ENCODE data around the gene ERGIC1.
"Not testable (repeated sequence)": the region's sequence is repeated elsewhere in the genome, so short reads cannot be mapped to it uniquely, and the experiment has no call there.

ERGIC1 gene

DNA sequence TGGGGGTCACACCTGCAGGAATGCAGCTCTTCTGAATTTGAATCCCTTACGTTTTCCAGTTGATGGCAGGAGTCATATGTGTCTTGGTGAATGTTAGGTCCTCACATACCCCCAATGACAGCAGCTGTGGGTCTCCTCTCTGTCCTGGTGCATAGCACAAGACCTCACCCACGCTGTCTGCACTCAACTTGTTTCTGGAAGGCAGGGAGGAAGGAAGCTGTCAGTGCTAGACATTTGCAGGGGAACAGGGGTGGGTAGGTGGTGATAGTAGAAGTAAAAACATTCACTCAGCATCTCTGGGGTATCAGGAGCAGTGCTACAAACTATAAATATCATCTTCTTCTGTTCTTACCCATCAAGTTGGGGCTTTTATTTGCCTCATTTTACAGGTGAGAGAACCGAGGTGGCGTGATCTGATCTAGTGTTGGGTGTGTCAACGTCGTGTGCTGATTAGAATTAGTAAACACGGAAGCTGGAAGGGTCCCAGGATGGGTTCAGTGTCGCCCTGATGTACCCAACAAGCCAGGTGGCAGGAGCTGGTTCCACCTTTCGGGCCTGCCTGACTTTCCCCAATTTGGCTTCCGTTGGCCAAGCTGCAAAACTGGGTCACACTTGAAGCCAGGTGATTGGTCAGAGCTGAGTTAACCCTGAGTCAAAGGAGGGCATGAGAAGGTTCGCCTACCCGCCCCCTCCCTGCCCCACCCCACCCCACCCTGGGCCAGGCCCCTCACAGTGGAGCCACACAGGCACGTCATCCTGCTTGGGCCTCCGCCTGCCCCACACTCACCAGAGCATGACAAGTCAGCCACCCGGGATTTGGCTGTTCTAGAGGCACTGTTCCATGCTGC is 15.8 kb downstream of the ERGIC1 start:
- DNase-seq, result no peak

DNA sequence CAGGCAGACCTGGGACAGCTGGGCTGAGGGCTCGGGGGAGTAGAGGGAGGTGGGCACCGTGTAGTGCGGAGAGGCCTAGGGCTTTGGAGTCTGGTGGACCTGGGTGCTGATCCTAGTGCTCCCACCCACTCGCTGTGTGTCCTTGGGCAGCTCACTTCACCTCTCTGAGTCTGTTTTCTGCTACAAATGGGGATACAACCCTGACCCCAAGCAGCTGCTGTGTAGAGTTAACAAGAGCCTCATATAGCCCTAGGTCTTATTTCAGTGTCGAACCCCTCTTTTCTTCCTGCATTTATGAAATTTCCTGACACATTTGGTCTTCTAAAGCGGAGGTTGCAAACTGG is 16.4 kb downstream of the ERGIC1 start:
- DNase-seq, result no peak

DNA sequence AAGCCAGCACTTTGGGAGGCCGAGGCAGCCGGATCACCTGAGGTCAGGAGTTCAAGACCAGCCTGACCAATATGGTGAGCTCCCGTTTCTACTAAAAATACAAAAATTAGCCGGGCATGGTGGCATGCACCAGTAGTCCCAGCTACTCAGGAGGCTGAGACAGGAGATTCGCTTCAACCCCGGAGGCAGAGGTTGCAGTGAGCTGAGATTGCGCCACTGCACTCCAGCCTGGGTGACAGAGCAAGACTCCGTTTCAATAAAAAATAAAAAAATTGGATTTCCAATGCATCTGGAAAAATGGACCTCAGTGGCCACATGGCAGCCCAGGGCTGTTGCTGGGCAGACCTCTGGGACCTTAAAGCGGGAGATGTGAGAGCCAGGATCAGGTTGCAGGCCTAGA is 17.2 kb downstream of the ERGIC1 start:
- DNase-seq, result not testable (repeated sequence)

DNA sequence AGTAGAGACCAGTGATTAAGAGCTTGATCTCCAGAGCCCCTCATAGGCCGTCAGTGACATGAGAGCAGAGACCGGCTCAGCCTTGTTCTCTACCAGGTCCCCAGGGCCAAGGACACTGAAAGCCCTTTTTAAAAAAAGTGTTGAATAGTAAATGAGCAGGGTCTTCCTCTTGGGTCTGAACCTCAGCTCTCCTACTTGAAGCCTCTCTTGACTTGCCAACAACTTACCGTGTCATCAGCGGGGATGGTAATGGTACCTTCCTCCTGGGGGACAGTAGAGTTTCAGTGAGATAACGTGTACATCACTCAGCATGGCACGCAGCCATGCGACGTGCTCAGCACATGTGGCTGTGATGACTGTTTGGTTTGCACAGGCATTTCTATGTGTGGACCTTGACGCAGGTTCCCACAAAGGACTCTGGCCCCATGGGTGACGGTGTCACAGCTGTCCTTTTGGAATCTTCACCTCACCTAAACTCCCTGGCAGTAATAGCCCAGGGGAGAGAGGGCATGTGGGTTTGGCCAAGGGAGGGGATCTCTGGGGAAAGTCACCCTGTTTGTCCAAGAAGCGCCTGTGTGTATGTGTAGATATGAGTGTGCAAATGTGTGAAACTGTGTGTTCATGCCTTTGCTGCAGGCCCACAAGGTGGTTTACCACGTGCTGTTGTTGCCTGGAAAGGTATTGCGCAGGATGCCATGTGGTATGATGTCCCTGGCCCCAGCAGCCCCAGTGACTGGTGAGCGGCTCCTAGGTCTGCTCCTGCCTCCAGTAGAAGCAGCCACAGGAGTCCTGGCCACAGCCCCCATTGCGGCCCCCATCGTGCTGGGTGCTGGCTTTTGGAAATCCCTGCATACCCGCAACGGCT is 18.7 kb downstream of the ERGIC1 start:
- no peak for DNase-seq

DNA sequence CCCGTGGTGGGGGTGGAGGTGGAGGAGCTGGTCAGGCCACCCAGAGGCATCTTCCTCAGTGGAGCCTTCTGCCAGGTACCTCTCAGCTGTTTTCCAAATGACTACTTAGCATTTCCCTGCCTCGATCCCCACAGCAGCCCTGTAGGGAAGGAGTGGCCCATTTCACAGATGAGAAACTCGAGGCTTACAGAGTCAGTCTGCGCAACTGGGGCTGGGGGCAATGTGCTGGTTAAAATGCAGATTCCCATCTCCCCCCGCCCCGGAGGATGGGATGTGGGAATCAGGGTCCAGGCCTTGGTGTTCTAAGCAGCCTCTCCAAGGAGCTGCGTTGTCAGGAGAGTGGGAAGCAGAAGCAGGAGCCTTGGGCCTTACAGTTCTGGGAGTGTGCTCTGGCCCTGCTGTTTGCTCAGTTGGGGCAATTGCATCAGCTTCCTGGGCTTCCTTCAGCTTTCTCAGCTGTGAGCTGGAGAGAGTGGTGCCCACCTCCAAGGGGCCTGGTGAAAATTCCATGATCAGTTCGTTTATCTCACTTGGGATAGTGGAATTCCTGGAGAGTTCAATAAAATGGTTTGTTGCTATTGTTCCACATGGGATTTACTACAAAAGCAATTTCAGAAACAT is 19.4 kb downstream of the ERGIC1 start:
- DNase-seq, result no peak

DNA sequence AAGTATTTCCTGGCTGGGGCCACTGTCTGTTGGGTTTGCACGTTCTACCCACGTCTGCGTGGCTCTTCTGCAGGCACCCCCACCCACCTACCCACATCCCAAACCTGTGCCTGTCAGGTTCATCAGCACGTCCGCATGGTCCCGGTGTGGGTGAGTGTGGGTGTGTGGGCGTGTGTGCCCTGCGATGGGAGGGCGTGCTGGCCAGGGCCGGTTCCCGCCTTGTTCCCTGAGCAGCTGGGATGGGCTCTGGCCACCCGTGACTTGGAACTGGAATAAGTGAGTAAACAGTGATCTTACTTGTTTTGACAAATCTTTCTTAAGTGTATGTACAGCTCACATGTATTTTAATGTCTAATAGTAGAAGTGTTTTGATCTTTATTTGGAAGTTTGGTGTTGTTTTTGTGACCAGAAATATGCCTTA is 20.4 kb downstream of the ERGIC1 start:
- no peak for DNase-seq

DNA sequence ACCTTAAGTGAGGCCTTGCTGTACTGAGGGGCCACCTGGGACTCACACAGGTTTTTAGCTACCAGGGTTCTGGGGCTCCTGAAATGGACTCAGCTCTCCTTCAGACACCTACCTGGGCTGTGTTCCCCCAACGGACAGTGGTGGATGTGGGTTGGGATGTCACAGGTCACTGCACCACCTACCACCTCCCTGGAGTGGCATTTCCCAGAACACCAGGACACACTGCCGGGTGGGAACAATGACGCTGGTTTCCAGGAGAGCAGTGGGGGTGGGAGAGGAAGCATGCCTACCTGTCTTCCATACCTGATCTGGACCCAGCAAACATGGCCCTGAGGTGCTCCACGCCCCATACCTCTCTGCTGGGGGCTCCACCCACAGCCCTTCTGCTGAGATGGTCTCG is 20.9 kb downstream of the ERGIC1 start:
- DNase-seq, result no peak

DNA sequence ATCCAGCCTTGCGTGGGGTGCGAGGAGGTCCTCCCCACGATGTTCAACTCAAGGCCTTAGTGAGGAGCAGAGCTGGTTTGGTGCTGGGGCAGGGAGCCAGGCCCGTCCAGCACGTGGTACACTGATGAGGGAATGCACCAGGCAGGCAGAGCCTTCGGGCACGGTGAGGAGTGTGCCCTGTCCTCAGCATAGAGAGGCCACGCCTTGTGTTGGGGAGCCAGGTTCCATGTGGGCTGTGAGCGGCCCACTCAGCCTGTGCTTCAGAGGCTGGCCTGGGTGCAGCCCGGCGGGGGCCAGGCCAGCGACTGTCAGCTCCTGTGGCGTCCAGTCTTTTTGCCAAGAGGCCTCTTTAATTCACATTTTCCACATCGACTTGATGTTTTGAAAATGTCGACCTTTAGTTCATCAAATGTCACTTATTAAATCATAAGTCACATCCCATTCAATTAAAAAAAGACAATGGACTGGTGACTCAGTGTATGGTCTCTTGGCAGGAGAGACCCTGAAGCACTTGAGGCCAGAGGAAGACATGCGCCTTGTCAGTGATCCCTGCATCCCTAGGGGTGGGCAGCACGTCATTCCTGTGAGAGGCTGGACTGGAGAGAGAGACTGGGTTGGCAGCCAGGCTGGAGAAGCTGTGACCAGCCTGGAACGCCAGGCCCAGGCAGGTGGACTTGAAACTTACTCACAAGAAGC is 21.7 kb downstream of the ERGIC1 start:
- no peak for DNase-seq

DNA sequence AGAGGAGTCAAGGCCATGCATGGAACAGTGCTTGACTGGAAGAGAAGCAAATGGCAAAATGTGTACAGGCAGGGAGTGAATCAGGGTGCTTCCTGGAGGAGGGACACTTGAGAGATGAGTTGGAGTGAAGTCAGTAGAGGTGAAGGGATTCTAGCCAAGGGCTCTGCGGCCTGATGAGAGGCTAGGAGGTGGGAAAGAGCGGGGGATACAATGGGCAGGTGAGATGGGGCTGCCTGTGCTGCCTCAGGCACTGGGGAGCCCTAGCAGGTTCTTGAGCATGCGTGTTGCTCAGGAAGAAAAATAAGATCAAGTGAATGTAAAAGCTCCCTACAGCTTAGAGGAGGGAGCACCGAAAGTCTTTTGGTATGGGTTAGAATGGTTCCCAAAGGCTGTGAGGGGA is 22.3 kb downstream of the ERGIC1 start:
- no peak for DNase-seq

DNA sequence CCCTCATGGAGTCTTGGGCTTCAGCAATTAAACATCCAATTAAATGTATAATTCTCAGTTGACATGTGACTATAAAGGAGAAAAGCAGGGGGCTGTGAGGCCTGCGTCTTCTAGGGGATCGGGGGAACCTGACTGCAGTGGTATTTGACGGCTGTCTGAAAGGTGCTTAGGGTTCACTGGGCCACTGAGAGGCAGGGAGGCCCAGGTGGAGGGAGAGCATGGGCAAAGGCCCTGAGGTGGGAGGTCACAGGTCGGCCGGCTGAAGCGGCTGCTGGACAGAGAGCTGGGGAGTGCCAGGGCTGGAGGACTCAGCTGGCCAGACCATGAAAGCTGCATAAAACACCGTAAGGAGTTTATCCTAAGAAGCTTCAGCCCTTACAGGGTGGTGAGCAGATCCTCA is 23.9 kb downstream of the ERGIC1 start:
- no peak for DNase-seq

DNA sequence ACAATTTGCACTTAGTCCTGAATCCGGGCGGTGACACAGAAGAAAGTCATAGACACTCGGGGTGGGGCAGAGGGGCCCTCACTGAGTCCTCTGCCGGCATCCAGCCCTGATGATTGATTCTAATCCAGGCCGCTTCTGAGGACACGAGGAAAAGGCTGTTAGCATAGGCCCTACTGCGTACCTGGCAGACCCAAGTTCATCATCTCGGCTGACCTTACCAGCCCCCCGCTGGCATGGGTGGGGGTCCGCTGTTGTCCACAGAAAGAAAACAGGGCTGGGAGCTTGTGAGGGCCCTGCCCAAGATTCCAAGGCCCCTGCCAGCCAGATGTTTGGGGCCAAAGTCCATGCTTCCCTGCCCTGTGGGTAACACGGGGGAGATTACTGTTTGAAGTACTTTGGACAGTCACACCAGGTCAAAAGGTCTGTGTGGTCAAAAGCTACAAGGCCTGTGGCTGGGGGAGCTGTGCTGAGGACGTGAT is 24.5 kb downstream of the ERGIC1 start:
- DNase-seq, result no peak

DNA sequence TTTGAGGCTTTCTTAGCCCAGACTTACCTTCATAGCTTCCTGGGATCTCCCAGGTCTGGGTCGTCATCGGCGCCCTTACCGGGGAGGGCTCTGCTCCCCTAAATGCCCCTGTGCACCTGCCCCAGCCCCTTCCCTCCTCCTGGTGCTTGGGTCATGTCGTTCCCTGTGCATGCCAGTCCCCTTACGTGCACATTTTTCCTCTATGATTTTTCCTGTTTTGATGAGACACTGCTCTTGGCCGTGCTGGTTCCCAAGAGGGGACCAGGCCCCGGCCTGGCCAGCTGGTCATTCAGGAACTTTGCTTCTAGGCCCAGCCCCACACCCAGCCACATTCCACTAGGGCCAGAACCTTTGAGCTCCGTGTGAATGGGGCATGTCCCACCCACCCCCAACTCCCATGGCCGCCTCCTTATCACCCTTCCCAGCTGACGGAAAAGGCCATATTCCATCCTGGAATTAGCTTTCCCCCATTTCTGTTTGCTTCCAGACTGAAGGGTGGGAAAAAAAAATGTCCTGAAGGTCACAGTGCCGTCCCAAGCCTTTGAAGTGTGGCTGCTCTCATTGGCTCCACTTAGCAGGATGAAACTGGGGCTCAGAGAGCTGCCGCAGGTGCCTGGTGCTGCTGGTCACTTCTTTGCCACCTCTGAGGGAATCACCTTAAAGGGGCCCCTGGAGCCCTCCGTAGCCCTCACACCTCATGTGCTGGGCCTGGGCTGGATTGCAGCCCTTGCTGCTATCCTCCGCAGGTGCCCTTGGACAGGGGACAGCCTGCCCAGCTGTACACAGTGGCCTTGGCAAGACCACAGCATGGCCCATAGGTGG is 25.1 kb downstream of the ERGIC1 start:
- no peak for DNase-seq

DNA sequence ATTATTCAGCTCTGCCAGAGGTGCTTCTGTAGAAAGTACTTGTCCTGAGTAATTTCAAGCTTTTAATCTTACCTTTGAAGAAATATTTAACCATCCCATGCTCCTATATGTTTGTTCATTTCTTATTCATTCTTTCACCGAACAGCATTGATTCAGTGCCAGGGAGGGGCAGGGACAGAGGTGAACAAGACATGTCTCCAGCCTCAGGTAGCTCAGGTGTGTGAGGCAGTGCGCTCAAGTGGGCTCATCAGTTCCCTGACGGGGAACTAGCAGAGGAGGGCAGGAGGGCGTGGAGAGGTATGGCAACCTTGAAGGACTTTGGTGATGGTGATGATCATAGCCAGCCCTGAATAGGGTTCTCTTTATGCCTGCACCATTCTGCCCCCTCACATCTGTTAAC is 25.9 kb downstream of the ERGIC1 start:
- no peak for DNase-seq

DNA sequence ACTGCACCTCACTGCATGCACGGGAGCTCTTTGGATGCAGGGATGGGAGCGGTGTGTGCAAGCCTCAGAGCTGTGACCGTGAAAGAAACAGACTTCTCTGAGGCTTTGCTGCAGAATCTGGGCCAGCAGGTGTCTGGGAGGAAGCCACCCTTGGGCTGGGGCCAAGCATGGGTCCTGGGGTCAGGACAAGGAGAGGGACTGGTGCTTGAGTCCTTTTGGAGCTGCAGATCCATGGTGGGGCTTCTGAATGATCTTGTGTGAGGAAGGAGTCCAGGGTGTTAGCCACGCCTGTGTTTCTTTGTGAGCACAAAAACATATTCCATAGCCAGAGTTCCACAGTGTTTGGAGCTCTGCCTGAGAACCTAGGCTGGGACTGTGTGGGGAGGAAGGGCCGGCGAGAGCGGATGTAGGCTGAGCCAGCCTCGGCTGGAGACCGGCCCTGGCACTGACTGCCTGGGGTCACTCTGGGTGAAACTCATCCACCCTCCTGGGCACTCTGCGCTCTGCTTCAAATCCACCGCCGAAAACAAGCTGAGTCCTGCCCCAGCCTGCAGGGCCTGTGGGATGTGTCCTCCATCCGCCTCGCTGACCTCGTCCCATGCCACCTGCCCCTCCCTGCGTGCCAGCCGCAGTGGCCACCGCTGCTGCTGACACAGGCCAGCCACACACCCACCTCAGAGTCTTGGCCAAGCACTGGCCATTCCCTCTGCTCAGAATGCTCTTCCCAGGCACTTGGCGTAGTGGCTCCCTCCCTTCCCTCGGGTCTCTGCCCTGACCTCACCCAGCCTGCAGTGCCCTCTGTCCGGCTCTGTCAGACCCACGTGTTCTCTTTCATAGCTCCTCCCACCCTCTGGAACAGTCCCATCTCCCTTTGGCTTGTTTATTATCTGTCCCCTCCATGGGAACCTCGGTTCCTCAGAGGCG is 26.7 kb downstream of the ERGIC1 start:
- DNase-seq, result no peak

DNA sequence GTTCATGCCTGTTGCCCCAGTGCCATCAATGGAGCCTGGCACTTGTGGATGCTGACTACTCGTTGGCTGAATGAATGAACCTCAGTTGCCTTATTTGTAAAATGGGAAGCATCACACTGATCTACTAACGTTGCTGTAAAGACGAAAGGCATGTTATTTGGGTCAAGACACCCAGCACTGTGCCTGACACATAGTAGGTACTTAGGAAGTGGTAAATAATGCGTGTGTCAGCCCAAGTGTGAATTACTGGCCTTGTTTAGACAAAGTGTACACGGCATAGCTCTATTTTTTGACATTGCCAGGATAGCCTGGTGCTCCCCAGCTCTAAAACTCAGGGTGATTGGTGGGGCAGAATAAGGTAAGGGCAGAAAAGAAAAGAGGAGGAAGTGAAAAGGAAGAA is 27.4 kb downstream of the ERGIC1 start:
- no peak for DNase-seq

DNA sequence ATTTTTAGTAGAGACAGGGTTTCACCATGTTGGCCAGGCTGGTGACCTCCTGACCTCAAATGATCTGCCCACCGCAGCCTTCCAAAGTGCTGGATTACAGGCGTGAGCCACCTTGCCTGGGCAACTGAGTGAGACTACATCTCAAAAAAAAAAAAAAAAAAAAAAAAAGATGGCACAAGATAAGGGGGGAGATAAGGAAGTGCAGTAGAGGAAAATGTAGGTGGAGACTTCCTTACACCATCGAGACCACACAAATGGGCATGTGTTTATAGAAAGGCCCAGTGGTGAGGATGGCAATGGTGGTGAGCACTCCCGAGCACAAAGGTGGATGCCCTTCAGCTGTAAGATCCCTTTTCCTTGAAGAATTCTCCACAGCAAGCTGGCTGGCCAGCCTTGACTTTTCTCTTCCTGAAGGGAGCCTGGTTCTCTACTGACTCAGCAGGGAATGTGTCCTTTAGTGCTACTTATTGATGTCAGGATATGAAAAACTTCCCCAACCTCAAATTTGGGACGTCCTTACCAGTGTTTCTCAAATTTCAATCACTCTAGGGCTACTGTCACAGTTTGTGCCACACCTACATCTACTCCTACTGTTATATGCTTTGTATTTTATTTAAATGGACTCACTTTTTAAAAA is 28.2 kb downstream of the ERGIC1 start:
- DNase-seq, result no peak

DNA sequence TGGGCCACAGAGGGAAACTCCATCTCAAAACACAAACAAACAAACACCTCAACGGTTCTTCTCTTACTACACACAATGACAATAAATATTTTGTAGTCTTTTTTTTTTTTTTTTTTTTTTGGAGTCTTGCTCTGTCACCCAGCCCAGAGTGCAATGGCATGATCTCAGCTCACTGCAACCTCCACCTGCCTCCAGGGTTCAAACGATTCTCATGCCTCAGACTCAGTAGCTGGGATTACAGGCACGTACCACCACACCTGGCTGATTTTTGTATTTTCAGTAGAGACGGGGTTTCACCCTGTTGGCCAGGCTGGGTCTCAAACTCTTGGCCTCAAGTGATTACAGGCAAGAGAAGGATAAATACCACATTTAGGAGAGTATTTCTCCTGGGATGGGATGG is 30.1 kb downstream of the ERGIC1 start:
- DNase-seq, result not testable (repeated sequence)

DNA sequence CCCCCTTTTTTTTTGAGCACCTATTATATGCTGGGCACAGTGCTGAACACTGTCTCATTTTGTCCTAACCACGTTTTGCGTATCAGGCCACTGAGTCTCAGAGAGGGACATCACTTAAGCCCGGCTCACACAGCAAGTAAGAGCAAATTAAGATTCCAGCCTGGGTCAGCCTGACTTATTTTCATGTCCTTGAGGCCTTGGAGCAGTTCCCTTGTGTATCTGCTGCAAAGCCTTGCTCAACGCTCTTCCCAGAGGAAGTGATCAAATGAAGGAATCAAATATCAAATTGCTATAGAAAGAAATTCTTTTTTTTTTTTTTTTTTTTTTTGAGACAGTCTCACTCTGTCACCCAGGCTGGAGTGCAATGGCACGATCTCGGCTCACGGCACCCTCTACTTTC is 30.7 kb downstream of the ERGIC1 start:
- DNase-seq, result no peak

DNA sequence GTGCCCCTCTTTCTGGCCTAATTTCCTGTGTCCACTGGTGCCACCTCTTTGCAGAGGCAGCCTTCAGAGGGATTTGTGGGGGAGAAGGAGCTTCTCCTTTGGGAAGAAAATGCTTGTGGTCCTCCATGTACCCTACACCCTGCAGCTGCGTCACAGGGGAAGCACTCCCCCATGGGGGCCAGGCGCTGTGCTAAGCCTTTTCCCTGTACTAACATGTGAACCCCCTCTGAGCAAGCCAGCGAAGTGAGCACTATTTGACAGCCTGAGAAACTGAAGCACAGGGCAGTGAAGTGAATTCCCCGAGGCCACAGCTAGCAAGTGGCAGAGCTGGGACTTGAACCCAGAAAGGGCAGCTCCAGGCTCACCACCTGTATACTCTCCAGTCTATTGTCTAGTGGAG is 32.3 kb downstream of the ERGIC1 start:
- no peak for DNase-seq

Data from NCI-H2107 (cell line).